Gastrocnemius medialis (tissue), 4 donors: ENCODE data around the gene CAPN5.

Source experiments
- POLR2A ChIP-seq, 2 donors: fragments of 450-650 bp; IDR thresholded peaks; one replicate each; pipeline ENCODE4 v1.6.1; 2017; ENCODE audit warnings: antibody characterized with exemption in 2 of 2, mild to moderate bottlenecking in 2 of 2, moderate library complexity in 2 of 2
- TF ChIP-seq, protein P1 (sequence below), 5 experiments: fragments of 450-650 bp in 3 of 5; fragments of 200-600 bp in 2 of 5; sonication (generic) in 2 of 5; IDR thresholded peaks in 4 of 5; conservative IDR thresholded peaks in 1 of 5; 1 replicate in 4 of 5; 2 replicates in 1 of 5; pipeline ENCODE4 v1.5.1; 2016 to 2019; ENCODE audit warnings: antibody characterized with exemption in 5 of 5, mild to moderate bottlenecking in 3 of 5, moderate library complexity in 3 of 5

DNA sequence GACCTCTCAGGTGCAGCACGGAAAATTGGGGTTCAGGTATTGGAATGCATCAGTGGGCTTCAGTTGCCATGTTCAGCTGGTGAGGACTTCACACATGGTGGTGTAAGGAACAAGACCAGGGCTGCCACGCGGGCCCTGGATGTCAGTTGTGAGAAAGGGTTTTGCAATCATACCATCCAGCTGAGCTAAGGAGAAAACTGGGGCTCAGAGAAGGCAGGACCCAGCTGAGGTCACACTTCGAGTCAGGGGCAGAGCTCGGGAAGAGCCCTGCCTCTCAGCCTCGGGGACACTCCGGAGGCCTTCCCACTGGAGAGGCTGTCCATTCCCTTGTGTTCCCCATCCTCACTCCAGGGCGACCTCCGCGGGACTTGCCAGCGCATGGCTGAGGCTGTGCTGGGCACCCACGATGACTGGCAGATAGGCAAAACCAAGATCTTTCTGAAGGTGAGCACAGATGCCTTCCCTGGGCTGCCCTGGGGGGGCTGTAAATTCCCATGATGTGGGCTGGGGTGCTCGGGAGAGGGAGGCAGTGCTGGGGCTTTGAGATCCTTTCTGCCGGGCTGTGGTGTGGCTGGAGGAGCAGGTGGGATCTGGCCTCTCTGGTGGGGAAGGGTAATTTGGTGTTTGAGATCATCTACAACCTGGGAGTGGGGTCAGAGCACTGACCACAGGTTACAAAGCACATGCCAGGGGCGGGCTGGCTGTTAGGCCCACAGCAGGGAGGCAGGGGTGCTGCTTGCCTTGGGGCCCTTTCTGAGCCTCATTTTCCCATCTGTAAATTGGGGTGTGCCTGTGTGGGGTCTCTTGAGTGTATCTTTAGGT lies 108.5 kb downstream of the CAPN5 start:
- no peak for TF ChIP-seq POLR2A (IDR thresholded peaks at IDR 0.05)
- TF ChIP-seq, protein P1, sequence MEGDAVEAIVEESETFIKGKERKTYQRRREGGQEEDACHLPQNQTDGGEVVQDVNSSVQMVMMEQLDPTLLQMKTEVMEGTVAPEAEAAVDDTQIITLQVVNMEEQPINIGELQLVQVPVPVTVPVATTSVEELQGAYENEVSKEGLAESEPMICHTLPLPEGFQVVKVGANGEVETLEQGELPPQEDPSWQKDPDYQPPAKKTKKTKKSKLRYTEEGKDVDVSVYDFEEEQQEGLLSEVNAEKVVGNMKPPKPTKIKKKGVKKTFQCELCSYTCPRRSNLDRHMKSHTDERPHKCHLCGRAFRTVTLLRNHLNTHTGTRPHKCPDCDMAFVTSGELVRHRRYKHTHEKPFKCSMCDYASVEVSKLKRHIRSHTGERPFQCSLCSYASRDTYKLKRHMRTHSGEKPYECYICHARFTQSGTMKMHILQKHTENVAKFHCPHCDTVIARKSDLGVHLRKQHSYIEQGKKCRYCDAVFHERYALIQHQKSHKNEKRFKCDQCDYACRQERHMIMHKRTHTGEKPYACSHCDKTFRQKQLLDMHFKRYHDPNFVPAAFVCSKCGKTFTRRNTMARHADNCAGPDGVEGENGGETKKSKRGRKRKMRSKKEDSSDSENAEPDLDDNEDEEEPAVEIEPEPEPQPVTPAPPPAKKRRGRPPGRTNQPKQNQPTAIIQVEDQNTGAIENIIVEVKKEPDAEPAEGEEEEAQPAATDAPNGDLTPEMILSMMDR (IDR thresholded peaks at IDR 0.05 in 4 of 5, conservative IDR thresholded peaks at IDR 0.05 in 1 of 5), result no peak
